Psoas muscle (tissue), 8 donors: ENCODE results near the gene TMEM270. TPM values are rescaled to one million over a fixed set of nuclear protein-coding genes. Genes with fewer than 3 reads are reported as not detected.

Experiments
- ATAC-seq, 4 donors: fragments of 200-7000 bp; cut with Tn5 transposase; one replicate each; pipeline ENCODE4 v1.9.1; 2020; ENCODE audit warnings: moderate library complexity in 3 of 4, mild to moderate bottlenecking in 2 of 4
- DNase-seq, 2 donors: peaks; one replicate each; pipeline ENCODE4 v3.0.0-alpha.2; 2020
- H3K27ac ChIP-seq: fragments of 200-600 bp; one replicate; pipeline ENCODE4 v1.8.0; 2022
- H3K27me3 ChIP-seq, 3 donors: fragments of 200-600 bp in 1 of 3; one replicate each; pipeline versions ENCODE4 v1.6.1 to v1.8.0; 2013 to 2022; ENCODE audit warnings: low read length in 2 of 3, mild to moderate bottlenecking in 2 of 3, moderate library complexity in 1 of 3; ENCODE audit not compliant: insufficient read depth in 3 of 3
- H3K36me3 ChIP-seq, 2 donors: fragments of 200-600 bp in 1 of 2; one replicate each; pipeline versions ENCODE4 v1.6.1 to v1.8.0; 2013 to 2022; ENCODE audit warnings: low read depth in 1 of 2, mild to moderate bottlenecking in 1 of 2, moderate library complexity in 1 of 2; ENCODE audit not compliant: insufficient read depth in 1 of 2
- H3K4me1 ChIP-seq: fragments of 200-600 bp; one replicate; pipeline ENCODE4 v1.8.0; 2022
- H3K4me3 ChIP-seq: fragments of 200-600 bp; one replicate; pipeline ENCODE4 v1.8.0; 2022; ENCODE audit warnings: mild to moderate bottlenecking
- H3K9me3 ChIP-seq: fragments of 200-600 bp; one replicate; pipeline ENCODE4 v1.8.0; 2022
- WGBS, 3 donors: extraction: QIAGEN DNeasy Blood & Tissue Kit; methylation state at CpG; one replicate each; pipeline versions ENCODE4 v1.1.6 to v1.1.7; 2013; 5-methylcytosine and 5-hydroxymethylcytosine counted together
- intact Hi-C, 2 donors: fragments of 100-400 bp; cut with DNase I; formaldehyde crosslinking; loops; one replicate each; pipeline versions ENCODE4 v1.11.0 to v1.14.2; 2022
- polyA plus RNA-seq, 3 donors: library from polyadenylated mRNA; stranded (reverse); fragments of 200-250 nt; gene quantifications; one replicate each; pipeline ENCODE4 v1.2.3, GENCODE V29; 2013
- total RNA-seq, 4 donors: library from RNA; stranded (reverse); fragmentation: NEBNext Ultra II Directional in 2 of 4; extraction: Animal tissue kit (Norgen Biotek cat#: 25700) in 2 of 4; gene quantifications; one replicate each; pipeline versions ENCODE4 v1.2.1 to v1.2.4, GENCODE V29; 2021 to 2023
- TF ChIP-seq, protein P1 (sequence below): fragments of 200-600 bp; IDR thresholded peaks from one replicate; pipeline ENCODE4 v1.8.0; 2022; ENCODE audit warnings: antibody characterized with exemption
- donor health status: healthy with polysubstance abuse.
- donor health status: DM: no; HTN: no; CAD: no; lungs with moderate emphysema.
- donor health status: Bipolar disorder and iron deficiency.
- donor health status: healthy.
- donor health status: DM: yes; HTN: yes; CAD: no.
- donor health status: DM: no; HTN: no; CAD: no.
- donor health status: DM: no; HTN: no; CAD: no.
- donor health status: DM: yes; HTN: yes; CAD: no.

The TMEM270 gene
- total and polyA plus RNA-seq, 7 donors = not detected

DNA sequence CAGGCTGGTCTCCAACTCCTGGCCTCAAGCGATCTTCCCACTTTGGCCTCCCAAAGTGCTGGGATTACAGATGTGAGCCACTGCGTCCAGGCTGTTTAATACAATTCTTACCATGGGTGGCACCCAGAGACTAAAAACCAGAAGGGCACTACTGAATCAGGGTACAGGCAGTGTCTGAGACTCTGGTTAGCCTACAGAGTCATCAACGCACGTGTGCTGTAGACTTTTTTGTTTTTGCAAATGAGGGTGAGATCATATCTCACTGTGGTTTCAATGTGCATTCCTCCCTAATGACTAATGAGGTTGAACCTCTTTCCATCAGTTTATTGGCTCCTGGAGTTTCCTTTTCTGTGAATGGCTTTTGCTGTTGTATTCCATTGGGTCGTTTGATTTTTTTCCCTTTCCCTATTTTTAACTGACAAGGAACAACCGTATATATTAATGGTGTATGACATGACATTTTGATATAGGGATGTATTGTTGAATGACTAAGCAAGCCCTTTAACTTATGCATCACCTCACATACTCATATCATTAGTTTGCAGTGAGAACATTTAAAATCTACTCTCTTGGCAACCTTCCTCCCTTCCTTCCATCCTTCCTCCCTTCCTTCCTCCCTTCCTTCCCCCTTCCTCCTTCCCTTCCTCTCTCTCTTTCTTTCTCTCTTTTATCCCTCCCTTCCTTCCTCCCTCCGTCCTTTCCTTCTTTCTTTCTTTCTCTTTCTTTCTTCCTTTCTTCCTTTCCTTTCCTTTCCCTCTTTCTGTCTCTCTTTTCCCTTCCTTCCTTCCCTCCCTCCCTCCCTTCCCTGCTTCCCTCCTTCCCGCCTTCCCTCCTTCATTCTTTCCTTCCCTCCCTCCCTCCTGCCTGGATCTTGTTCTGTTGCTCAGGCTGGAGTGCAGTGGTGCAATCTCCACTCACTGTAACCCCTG is 9.3 kb upstream of the TMEM270 start:
- DNase-seq = no peak
- Histone ChIP-seq H3K4me1 (peaks cover 8% of the 10 kb centered on the region), H3K4me3 (no peak overlapping the region), H3K9me3 (no peaks in the 10 kb centered on the region), H3K36me3 (no peaks in the 10 kb centered on the region), H3K27me3 (peaks cover 0 to 2% (median 0%) of the 10 kb centered on the region in 3 donors), H3K27ac (peak overlapping the region; percentile 67)
- TF ChIP-seq, protein P1, sequence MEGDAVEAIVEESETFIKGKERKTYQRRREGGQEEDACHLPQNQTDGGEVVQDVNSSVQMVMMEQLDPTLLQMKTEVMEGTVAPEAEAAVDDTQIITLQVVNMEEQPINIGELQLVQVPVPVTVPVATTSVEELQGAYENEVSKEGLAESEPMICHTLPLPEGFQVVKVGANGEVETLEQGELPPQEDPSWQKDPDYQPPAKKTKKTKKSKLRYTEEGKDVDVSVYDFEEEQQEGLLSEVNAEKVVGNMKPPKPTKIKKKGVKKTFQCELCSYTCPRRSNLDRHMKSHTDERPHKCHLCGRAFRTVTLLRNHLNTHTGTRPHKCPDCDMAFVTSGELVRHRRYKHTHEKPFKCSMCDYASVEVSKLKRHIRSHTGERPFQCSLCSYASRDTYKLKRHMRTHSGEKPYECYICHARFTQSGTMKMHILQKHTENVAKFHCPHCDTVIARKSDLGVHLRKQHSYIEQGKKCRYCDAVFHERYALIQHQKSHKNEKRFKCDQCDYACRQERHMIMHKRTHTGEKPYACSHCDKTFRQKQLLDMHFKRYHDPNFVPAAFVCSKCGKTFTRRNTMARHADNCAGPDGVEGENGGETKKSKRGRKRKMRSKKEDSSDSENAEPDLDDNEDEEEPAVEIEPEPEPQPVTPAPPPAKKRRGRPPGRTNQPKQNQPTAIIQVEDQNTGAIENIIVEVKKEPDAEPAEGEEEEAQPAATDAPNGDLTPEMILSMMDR = no peak
- WGBS, 3 donors = 42 to 45% (median 44%) methylated on average over 8 of the region's 8 CpGs
- peak; percentile 64 to 76 (median 75) for ATAC-seq
- intact Hi-C loops = loop anchor here in 1 of 2 donors (5.0 to 10.0 kb wide), 2 partner anchors 117 to 244 kb away; partner anchors contain the start of gene ABHD11

DNA sequence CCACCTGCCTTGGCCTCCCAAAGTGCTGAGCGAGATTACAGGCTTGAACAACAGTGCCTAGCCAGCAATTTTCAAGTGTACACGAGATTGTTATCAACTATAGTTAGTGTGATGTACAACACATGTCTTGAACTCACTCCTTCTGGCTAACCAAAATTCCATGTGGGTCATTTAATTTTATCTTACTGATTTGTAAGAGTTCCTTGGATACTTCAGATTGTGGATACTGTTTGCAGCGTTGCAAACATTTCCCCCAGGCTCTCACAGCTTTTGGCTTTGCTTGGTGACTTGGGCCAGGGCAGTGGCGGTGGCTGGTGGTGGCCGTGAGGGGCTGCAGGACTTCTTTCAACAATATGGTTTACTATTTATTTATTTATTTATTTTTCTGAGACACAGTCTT is 8.5 kb upstream of the TMEM270 start:
- DNase-seq (no peak), ATAC-seq (no peak)
- TF ChIP-seq, protein P1 = no peak
- Histone ChIP-seq H3K36me3 (no peaks in the 10 kb centered on the region), H3K4me3 (no peak overlapping the region), H3K27ac (no peak overlapping the region), H3K9me3 (no peaks in the 10 kb centered on the region), H3K27me3 (peaks cover 0 to 6% (median 0%) of the 10 kb centered on the region in 3 donors), H3K4me1 (peaks cover 8% of the 10 kb centered on the region)
- intact Hi-C loops = loop anchor here in 1 of 2 donors (5.0 to 10.0 kb wide), 2 partner anchors 118 to 245 kb away; partner anchors contain the start of gene ABHD11
- WGBS, 3 donors = 77 to 82% (median 81%) methylated on average over 5 of the region's 5 CpGs

DNA sequence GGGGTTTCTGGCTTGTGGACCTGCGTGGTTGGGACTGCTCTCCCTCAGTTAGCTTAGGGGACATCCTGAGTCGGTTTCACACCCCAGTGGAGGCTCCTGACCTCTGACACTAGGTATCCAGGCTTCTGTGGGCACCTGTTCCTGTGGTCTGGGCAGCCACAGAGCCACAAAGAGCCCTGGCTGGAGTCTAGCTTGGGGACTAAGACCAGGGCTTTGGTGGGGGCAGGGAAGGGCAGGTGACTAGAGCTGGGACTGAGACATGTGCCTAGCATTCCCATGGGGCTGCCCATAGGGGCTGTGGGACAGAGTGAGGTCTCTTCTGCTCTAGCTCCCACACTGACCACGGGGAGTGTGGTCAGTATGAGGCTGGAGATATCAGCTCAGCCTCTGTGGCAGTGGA is 4.0 kb upstream of the TMEM270 start:
- TF ChIP-seq, protein P1 = no peak
- Histone ChIP-seq H3K4me1 (no peaks in the 10 kb centered on the region), H3K9me3 (no peaks in the 10 kb centered on the region), H3K4me3 (no peak overlapping the region), H3K27ac (no peak overlapping the region), H3K27me3 (peaks cover 0 to 6% (median 0%) of the 10 kb centered on the region in 3 donors), H3K36me3 (no peaks in the 10 kb centered on the region)
- intact Hi-C loops = loop anchor here in 1 of 2 donors (10.0 kb wide), 1 partner anchor 122 kb away; the partner anchor contains the start of gene ABHD11
- no peak for DNase-seq
- 44 to 75% (median 56%) methylated on average over 3 of the region's 3 CpGs for WGBS, 3 donors
- no peak for ATAC-seq

DNA sequence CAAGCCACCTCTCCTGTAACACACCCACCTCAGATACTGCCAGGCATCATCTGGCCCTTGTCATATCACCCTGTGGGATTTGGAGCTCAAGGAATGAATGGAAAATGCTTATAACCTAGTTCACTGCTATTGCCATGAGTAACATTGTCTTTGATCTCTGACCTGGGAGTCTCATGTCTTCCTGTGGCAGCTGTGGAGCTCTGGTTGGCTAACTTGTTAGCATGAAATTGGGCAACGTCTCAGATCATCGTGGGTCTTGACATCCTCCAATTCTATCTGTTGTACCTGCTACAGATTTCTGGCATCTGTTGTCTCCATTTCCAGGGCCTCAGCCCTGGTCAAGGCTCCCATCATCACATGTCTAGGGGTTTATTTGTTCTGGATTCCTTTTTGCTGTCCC is 2.2 kb upstream of the TMEM270 start:
- Histone ChIP-seq H3K4me3 (no peak overlapping the region), H3K4me1 (no peaks in the 10 kb centered on the region), H3K27me3 (peaks cover 0 to 6% (median 0%) of the 10 kb centered on the region in 3 donors), H3K9me3 (no peaks in the 10 kb centered on the region), H3K27ac (no peak overlapping the region), H3K36me3 (no peaks in the 10 kb centered on the region)
- DNase-seq (no peak), ATAC-seq (no peak)
- intact Hi-C loops = loop anchor here in 1 of 2 donors (10.0 kb wide), 1 partner anchor 124 kb away; the partner anchor contains the start of gene ABHD11
- WGBS, 3 donors = 25 to 42% (median 41%) methylated on average over 2 of the region's 2 CpGs
- TF ChIP-seq, protein P1 = no peak
